NCI-H1105 treated with DMSO at 0.1 percent for 48 hours (cell line): ENCODE measurements around the gene ATP1B3.
"Not testable (repeated sequence)": the region's sequence is repeated elsewhere in the genome, so short reads cannot be mapped to it uniquely, and the experiment has no call there.

Experiments
- DNase-seq: peaks from one replicate; lab custom pipeline; 2025; lab: John Stamatoyannopoulos, UW

ATP1B3 gene

GRCh38 chr3:141945726-141946485 is 69.5 kb downstream of the ATP1B3 start:
- DNase-seq, result no peak

GRCh38 chr3:141949399-141949798 is 73.0 kb downstream of the ATP1B3 start:
- no peak for DNase-seq

- DNase-seq, result no peak
Observed at GRCh38 chr3:141949972-141950371, 73.5 kb downstream of the ATP1B3 start.

- no peak for DNase-seq
Observed at GRCh38 chr3:141950572-141951493, 74.4 kb downstream of the ATP1B3 start.

- no peak for DNase-seq
Observed at GRCh38 chr3:141952611-141953010, 76.2 kb downstream of the ATP1B3 start.

GRCh38 chr3:141955175-141955574 is 78.7 kb downstream of the ATP1B3 start:
- no peak for DNase-seq

GRCh38 chr3:141959589-141960554 is 83.4 kb downstream of the ATP1B3 start:
- no peak for DNase-seq

GRCh38 chr3:141960731-141961130 is 84.3 kb downstream of the ATP1B3 start:
- DNase-seq, result no peak

- no peak for DNase-seq
Observed at GRCh38 chr3:141963301-141963700, 86.9 kb downstream of the ATP1B3 start.

- no peak for DNase-seq
Observed at GRCh38 chr3:141965471-141965870, 89.0 kb downstream of the ATP1B3 start.

- DNase-seq, result no peak
Observed at GRCh38 chr3:141969711-141970110, 93.3 kb downstream of the ATP1B3 start.

- DNase-seq, result no peak
Observed at GRCh38 chr3:141971571-141971970, 95.1 kb downstream of the ATP1B3 start.

GRCh38 chr3:141972399-141972798 is 96.0 kb downstream of the ATP1B3 start:
- no peak for DNase-seq

- not testable (repeated sequence) for DNase-seq
Observed at GRCh38 chr3:141974777-141975176, 98.3 kb downstream of the ATP1B3 start.
